PC-3 (cell line): ENCODE data around the gene RASA2.

Source experiments
- CTCF ChIP-seq: fragments of 300-600 bp; sonication (generic); conservative IDR thresholded peaks from 2 replicates; pipeline ENCODE4 v1.5.1; 2017; ENCODE audit warnings: antibody characterized with exemption, low read depth, mild to moderate bottlenecking, low read length
- EZH2phosphoT487 ChIP-seq: fragments of 300-600 bp; sonication (generic); IDR thresholded peaks from 2 replicates; pipeline ENCODE4 v1.6.1; 2018; ENCODE audit warnings: mild to moderate bottlenecking, antibody characterized with exemption, low read length, borderline replicate concordance

GRCh38 chr3:141477224-141477623 is 9.6 kb upstream of the RASA2 start:
- TF ChIP-seq CTCF (no peak), EZH2phosphoT487 (no peak)
